H1 (cell line): ENCODE results near the gene NKPD1. TPM values are rescaled to one million over a fixed set of nuclear protein-coding genes. Genes with fewer than 3 reads are reported as not detected.

Experiments used
- CTCF ChIA-PET: fragments of 300-600 bp; sonication (Branson Sonifier 250); formaldehyde crosslinking; loops from one replicate; lab custom pipeline; 2021; ENCODE audit not compliant: partially characterized antibody; lab: Charles Lee
- POLR2A ChIA-PET: fragments of 300-600 bp; sonication (Branson Sonifier 250); formaldehyde crosslinking; loops from one replicate; lab custom pipeline; 2021; ENCODE audit warnings: inconsistent platforms; ENCODE audit not compliant: partially characterized antibody; lab: Charles Lee
- DNase-seq, 2 experiments: peaks; one replicate each; pipeline versions ENCODE4 v3.0.0 to v3.0.0-alpha.2; 2010 to 2022; ENCODE audit warnings: low spot score in 2 of 2, low read depth in 1 of 2, mixed read lengths in 1 of 2
- FAIRE-seq: peaks from 2 replicates; lab custom pipeline; 2011; peaks lifted over from hg19 to GRCh38; lab: Jason Lieb, UNC
- H2AFZ ChIP-seq: 2 replicates; pipeline ENCODE4 v1.8.1; 2012; ENCODE audit warnings: low read length, inconsistent platforms
- H2AK5ac ChIP-seq: 2 replicates; pipeline ENCODE4 v1.6.1; 2013; ENCODE audit warnings: low read depth, low read length
- H2BK120ac ChIP-seq: replicated peaks from 2 replicates; pipeline ENCODE3; 2013; ENCODE audit warnings: low read depth, low read length, inconsistent platforms
- H2BK12ac ChIP-seq: 2 replicates; pipeline ENCODE4 v1.6.1; 2013; ENCODE audit warnings: low read depth, low read length
- H2BK15ac ChIP-seq: 2 replicates; pipeline ENCODE4 v1.6.1; 2013; ENCODE audit warnings: low read length
- H2BK20ac ChIP-seq: 2 replicates; pipeline ENCODE4 v1.6.1; 2013; ENCODE audit warnings: low read length
- H2BK5ac ChIP-seq: 2 replicates; pipeline ENCODE4 v1.6.1; 2013; ENCODE audit warnings: low read depth, low read length
- H3K14ac ChIP-seq: 2 replicates; pipeline ENCODE4 v1.6.1; 2013; ENCODE audit warnings: inconsistent platforms; ENCODE audit not compliant: insufficient read length
- H3K18ac ChIP-seq: 2 replicates; pipeline ENCODE4 v1.6.1; 2013; ENCODE audit warnings: low read length; ENCODE audit errors: extremely low read depth
- H3K23ac ChIP-seq: 2 replicates; pipeline ENCODE4 v1.6.1; 2013; ENCODE audit warnings: inconsistent platforms; ENCODE audit not compliant: insufficient read length
- H3K23me2 ChIP-seq: 2 replicates; pipeline ENCODE4 v1.6.1; 2013; ENCODE audit warnings: low read depth, low read length
- H3K27ac ChIP-seq: 2 replicates; pipeline ENCODE4 v1.6.1; 2011; ENCODE audit warnings: low read depth, low read length, inconsistent platforms
- H3K27me3 ChIP-seq, 4 experiments: replicated peaks in 1 of 4; 1 replicate in 1 of 4; 2 replicates in 3 of 4; pipeline versions ENCODE4 v1.6.1 to v1.8.1; 2011 to 2013; ENCODE audit warnings: low read length in 3 of 4, mild to moderate bottlenecking in 3 of 4, inconsistent platforms in 2 of 4, mixed read lengths in 2 of 4, moderate library complexity in 1 of 4; ENCODE audit not compliant: control insufficient read depth in 3 of 4, insufficient read depth in 3 of 4; ENCODE audit errors: extremely low read depth in 1 of 4
- H3K36me3 ChIP-seq, 4 experiments: 2 replicates each; pipeline versions ENCODE4 v1.6.1 to v1.8.1; 2011 to 2013; ENCODE audit warnings: mild to moderate bottlenecking in 4 of 4, low read length in 3 of 4, moderate library complexity in 2 of 4, control low read depth in 1 of 4, inconsistent platforms in 1 of 4; ENCODE audit not compliant: insufficient read depth in 4 of 4, control insufficient read depth in 2 of 4
- H3K4ac ChIP-seq: replicated peaks from 2 replicates; pipeline ENCODE3; 2013; ENCODE audit warnings: low read length, low read depth, mixed read lengths, inconsistent platforms; ENCODE audit not compliant: insufficient read length
- H3K4me1 ChIP-seq, 4 experiments: replicated peaks in 1 of 4; 1 replicate in 1 of 4; 2 replicates in 3 of 4; pipeline versions ENCODE4 v1.6.1 to v1.8.1; 2011 to 2013; ENCODE audit warnings: low read length in 3 of 4, inconsistent platforms in 2 of 4, mixed read lengths in 1 of 4; ENCODE audit not compliant: insufficient read depth in 4 of 4, control insufficient read depth in 3 of 4
- H3K4me2 ChIP-seq, 2 experiments: 2 replicates each; pipeline versions ENCODE4 v1.6.1 to v1.8.1; 2011 to 2013; ENCODE audit warnings: low read depth in 2 of 2, low read length in 2 of 2, control low read depth in 1 of 2, inconsistent platforms in 1 of 2, mild to moderate bottlenecking in 1 of 2; ENCODE audit not compliant: insufficient read depth in 1 of 2
- H3K4me3 ChIP-seq, 4 experiments: fragments of 200-600, 300-600 bp in 1 of 4; sonication (generic), shearing (Covaris generic), sonication (Bioruptor Twin) in 1 of 4; 2 replicates each; pipeline versions ENCODE4 v1.5.1 to v1.8.1; 2011 to 2016; ENCODE audit warnings: low read length in 4 of 4, low read depth in 3 of 4, control low read depth in 2 of 4, inconsistent platforms in 2 of 4, mild to moderate bottlenecking in 2 of 4, mixed read lengths in 1 of 4, moderate library complexity in 1 of 4; ENCODE audit not compliant: insufficient read depth in 2 of 4; ENCODE audit errors: extremely low read depth in 1 of 4
- H3K56ac ChIP-seq: replicated peaks from 2 replicates; pipeline ENCODE3; 2013; ENCODE audit warnings: low read depth, mild to moderate bottlenecking, mixed read lengths, low read length, inconsistent platforms; ENCODE audit not compliant: insufficient read length
- H3K79me1 ChIP-seq: 2 replicates; pipeline ENCODE4 v1.6.1; 2013; ENCODE audit warnings: low read depth, low read length, control low read depth
- H3K79me2 ChIP-seq, 2 experiments: 2 replicates each; pipeline versions ENCODE4 v1.6.1 to v1.8.1; 2012 to 2013; ENCODE audit warnings: low read length in 2 of 2, mild to moderate bottlenecking in 2 of 2, inconsistent platforms in 1 of 2; ENCODE audit not compliant: insufficient read depth in 2 of 2, control insufficient read depth in 1 of 2
- H3K9ac ChIP-seq, 4 experiments: replicated peaks in 1 of 4; 1 replicate in 1 of 4; 2 replicates in 3 of 4; pipeline versions ENCODE4 v1.6.1 to v1.8.1; 2011 to 2013; ENCODE audit warnings: low read depth in 3 of 4, low read length in 3 of 4, control low read depth in 2 of 4, mild to moderate bottlenecking in 2 of 4, moderate library complexity in 2 of 4, inconsistent platforms in 1 of 4; ENCODE audit errors: extremely low read depth in 1 of 4
- H3K9me3 ChIP-seq, 2 experiments: 2 replicates each; pipeline versions ENCODE4 v1.6.1 to v1.8.1; 2012 to 2013; ENCODE audit warnings: mild to moderate bottlenecking in 2 of 2, moderate library complexity in 2 of 2, control low read depth in 1 of 2, inconsistent platforms in 1 of 2, low read depth in 1 of 2, low read length in 1 of 2, mixed read lengths in 1 of 2; ENCODE audit not compliant: insufficient read depth in 2 of 2
- H4K20me1 ChIP-seq, 2 experiments: replicated peaks in 1 of 2; 2 replicates each; pipeline versions ENCODE3 to v1.8.1; 2011 to 2013; ENCODE audit warnings: inconsistent platforms in 2 of 2, low read length in 2 of 2, mild to moderate bottlenecking in 1 of 2; ENCODE audit not compliant: insufficient read depth in 2 of 2, control insufficient read depth in 1 of 2
- H4K5ac ChIP-seq: 2 replicates; pipeline ENCODE4 v1.6.1; 2013; ENCODE audit warnings: low read length, low read depth, mixed read lengths, inconsistent platforms; ENCODE audit not compliant: insufficient read length
- H4K8ac ChIP-seq: 2 replicates; pipeline ENCODE4 v1.8.0; 2013; ENCODE audit warnings: mild to moderate bottlenecking, moderate library complexity, low read length, inconsistent platforms; ENCODE audit not compliant: insufficient read depth; ENCODE audit errors: extremely low read depth
- H4K91ac ChIP-seq: replicated peaks from 2 replicates; pipeline ENCODE3; 2013; ENCODE audit warnings: low read length, mixed read lengths, inconsistent platforms; ENCODE audit not compliant: insufficient read length
- CBX5 ChIP-seq: fragments of 300-800, 300-1000 bp; sonication (generic); IDR thresholded peaks from 2 replicates; pipeline ENCODE4 v1.7.1; 2016; ENCODE audit warnings: antibody characterized with exemption, low read length, low read depth
- CHD2 ChIP-seq: IDR thresholded peaks from 2 replicates; pipeline ENCODE4 v1.6.1; 2012; ENCODE audit warnings: low read length, improper control_type of control experiment
- CTBP2 ChIP-seq: IDR thresholded peaks from 2 replicates; pipeline ENCODE4 v1.7.0; 2011; ENCODE audit warnings: borderline replicate concordance, mild to moderate bottlenecking, moderate library complexity, mixed read lengths, low read length; ENCODE audit not compliant: insufficient read depth, insufficient read length
- RAD21 ChIP-seq, 2 experiments: IDR thresholded peaks in 1 of 2; conservative IDR thresholded peaks in 1 of 2; 2 replicates each; pipeline ENCODE4 v1.6.1; 2011; ENCODE audit warnings: low read depth in 2 of 2, low read length in 2 of 2, improper control_type of control experiment in 1 of 2, inconsistent platforms in 1 of 2, mild to moderate bottlenecking in 1 of 2, moderate library complexity in 1 of 2
- RBBP5 ChIP-seq: IDR thresholded peaks from 2 replicates; pipeline ENCODE4 v1.7.1; 2012; ENCODE audit warnings: low read depth, mild to moderate bottlenecking, inconsistent platforms, low read length, moderate library complexity, borderline replicate concordance
- SP4 ChIP-seq: IDR thresholded peaks from 2 replicates; pipeline ENCODE4 v1.6.1; 2012; ENCODE audit warnings: low read length, inconsistent platforms
- SRF ChIP-seq: IDR thresholded peaks from 2 replicates; pipeline ENCODE4 v1.6.1; 2011; ENCODE audit warnings: mild to moderate bottlenecking, low read depth, low read length, moderate library complexity
- TAF7 ChIP-seq: optimal IDR thresholded peaks from 2 replicates; pipeline ENCODE3; 2011; ENCODE audit warnings: low read depth, mild to moderate bottlenecking, inconsistent platforms, low read length, moderate library complexity, borderline replicate concordance
- ZNF274 ChIP-seq: IDR thresholded peaks from 2 replicates; pipeline ENCODE4 v1.7.0; 2012; ENCODE audit warnings: low read length, borderline replicate concordance; ENCODE audit errors: extremely low read depth
- WGBS, 2 experiments: shearing (Covaris generic) in 1 of 2; methylation state at CpG; one replicate each; pipeline versions ENCODE4 v1.1.6 to v1.1.7; 2013 to 2015; ENCODE audit warnings: low lambda C conversion rate in 2 of 2, mixed read lengths in 2 of 2, inconsistent platforms in 1 of 2, low coverage in 1 of 2, missing lambda C conversion rate in 1 of 2; ENCODE audit not compliant: insufficient replicate concordance in 2 of 2, insufficient coverage in 1 of 2, insufficient read length in 1 of 2; ENCODE audit errors: extremely low coverage in 1 of 2, missing lambda C conversion rate in 1 of 2; 5-methylcytosine and 5-hydroxymethylcytosine counted together
- polyA plus RNA-seq, 7 experiments: library from polyadenylated mRNA; depleted of rRNA in 3 of 7; stranded (reverse) in 5 of 7; unstranded in 2 of 7; fragments of >200 nt in 5 of 7; fragments of 200-250 nt in 2 of 7; gene quantifications; 1 replicate in 5 of 7; 2 replicates in 1 of 7; 4 replicates in 1 of 7; pipeline versions ENCODE4 v1.2.1 to v1.2.3, GENCODE V29; 2011 to 2013; ENCODE audit warnings: missing spikeins in 2 of 7, mixed read lengths in 2 of 7
- total RNA-seq: library from RNA; stranded (reverse); fragmentation: NEBNext Ultra II Directional; extraction: Animal tissue kit (Norgen Biotek cat#: 25700); gene quantifications from 2 replicates; pipeline ENCODE4 v1.2.1, GENCODE V29; 2021
- TF ChIP-seq, protein P1 (sequence below): IDR thresholded peaks from 2 replicates; pipeline ENCODE4 v1.6.1; 2012; ENCODE audit warnings: low read length, inconsistent platforms

NKPD1 gene
- total and polyA plus RNA-seq, 2 of the 8 experiments (the other 6 are each of a cell fraction or from before 2014, with no cell fraction given), result 0.30 to 0.39 TPM

DNA sequence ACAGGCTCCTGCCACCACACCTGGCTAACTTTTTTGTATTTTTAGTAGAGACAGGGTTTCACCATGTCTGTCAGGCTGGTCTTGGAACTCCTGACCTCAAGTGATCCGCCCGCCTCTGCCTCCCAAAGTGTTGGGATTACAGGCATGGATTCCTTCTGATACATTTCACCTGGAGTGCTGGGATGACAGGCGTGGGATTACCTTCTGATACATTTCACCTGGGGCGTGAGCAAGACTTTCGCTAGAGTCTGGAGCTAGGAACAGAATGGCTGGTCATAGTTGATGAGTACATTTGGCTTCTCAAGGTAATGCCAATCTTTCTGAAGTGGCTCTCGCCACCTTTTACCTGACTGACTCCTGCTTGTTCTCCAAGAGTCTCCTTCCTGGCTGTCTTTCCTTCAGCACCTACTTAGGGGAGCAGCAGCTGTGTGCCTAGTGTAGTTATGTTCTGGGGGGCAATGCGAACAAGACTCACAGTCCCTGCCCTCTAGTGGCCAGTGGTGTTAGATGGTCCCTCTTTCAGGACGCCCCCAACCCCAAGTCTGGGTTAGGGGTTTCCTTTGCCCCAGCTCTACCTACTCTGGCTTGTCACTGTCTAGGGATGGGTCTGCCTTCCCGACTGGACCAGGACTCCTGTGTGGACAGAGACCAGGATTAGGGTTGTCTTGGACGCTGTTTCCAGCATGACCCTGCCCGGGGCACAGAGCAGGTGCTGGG is 48.5 kb downstream of the NKPD1 start:
- H3K4ac ChIP-seq, result no peak overlapping the region
- peaks cover 37% of the 10 kb centered on the region for H3K79me1 ChIP-seq
- no peak overlapping the region for H2BK15ac ChIP-seq
- H4K91ac ChIP-seq, result no peak overlapping the region
- peaks cover 0 to 16% (median 4%) of the 10 kb centered on the region in 4 experiments; a peak in 6 of 7 replicates for H3K4me1 ChIP-seq
- no peak overlapping the region for H2BK120ac ChIP-seq
- no peak for DNase-seq
- no peaks in the 10 kb centered on the region for H3K36me3 ChIP-seq
- H3K18ac ChIP-seq, result no peak overlapping the region
- no peak overlapping the region for H2BK20ac ChIP-seq
- no peak overlapping the region for H3K56ac ChIP-seq
- no peak overlapping the region for H3K4me2 ChIP-seq
- H3K23ac ChIP-seq, result no peak overlapping the region
- H3K4me3 ChIP-seq, result no peak overlapping the region
- no peak overlapping the region for H2AFZ ChIP-seq
- WGBS, 2 experiments, result 91% methylated on average over 11 of the region's 11 CpGs; no CpG with 5 or more reads in 1 of the 2 experiments
- H2AK5ac ChIP-seq, result no peak overlapping the region
- H4K8ac ChIP-seq, result no peak overlapping the region
- H2BK5ac ChIP-seq, result no peak overlapping the region
- H2BK12ac ChIP-seq, result no peak overlapping the region
- no peak for FAIRE-seq
- no peak overlapping the region for H3K14ac ChIP-seq
- peaks cover 32 to 34% of the 10 kb centered on the region in 2 experiments for H4K20me1 ChIP-seq
- no peak overlapping the region for H3K27ac ChIP-seq
- H3K9me3 ChIP-seq, result no peaks in the 10 kb centered on the region
- POLR2A ChIA-PET, result interaction anchor here (0.7 to 2.6 kb wide), 6 partner anchors 9 to 33 kb away, joined by 3 to 6 read pairs (median 5); partner anchors contain the start of genes GEMIN7 and PPP1R37
- 0 out of 7 replicates have a peak overlapping the region, but pooled peaks of 1 of the 4 experiments have one; percentile 2 for H3K9ac ChIP-seq
- no peaks in the 10 kb centered on the region for H3K23me2 ChIP-seq
- H3K79me2 ChIP-seq, result peaks cover 6 to 87% of the 10 kb centered on the region in 2 experiments
- CTCF ChIA-PET, result interaction anchor here (0.6 to 8.6 kb wide), 6 partner anchors 10 to 258 kb away, joined by 3 to 73 read pairs (median 8); no protein-coding TSS in a partner anchor
- no peak overlapping the region for H4K5ac ChIP-seq
- no peaks in the 10 kb centered on the region for H3K27me3 ChIP-seq
- TF ChIP-seq RAD21 (IDR thresholded peaks at IDR 0.05 in 1 of 2, conservative IDR thresholded peaks at IDR 0.05 in 1 of 2; ENCODE audit: low read depth in 2 of 2, low read length in 2 of 2) (no peak), CBX5 (no peak), SRF (no peak), CHD2 (no peak), TAF7 (no peak), CTBP2 (no peak), ZNF274 (no peak), RBBP5 (no peak), SP4 (no peak)
- TF ChIP-seq, protein P1, sequence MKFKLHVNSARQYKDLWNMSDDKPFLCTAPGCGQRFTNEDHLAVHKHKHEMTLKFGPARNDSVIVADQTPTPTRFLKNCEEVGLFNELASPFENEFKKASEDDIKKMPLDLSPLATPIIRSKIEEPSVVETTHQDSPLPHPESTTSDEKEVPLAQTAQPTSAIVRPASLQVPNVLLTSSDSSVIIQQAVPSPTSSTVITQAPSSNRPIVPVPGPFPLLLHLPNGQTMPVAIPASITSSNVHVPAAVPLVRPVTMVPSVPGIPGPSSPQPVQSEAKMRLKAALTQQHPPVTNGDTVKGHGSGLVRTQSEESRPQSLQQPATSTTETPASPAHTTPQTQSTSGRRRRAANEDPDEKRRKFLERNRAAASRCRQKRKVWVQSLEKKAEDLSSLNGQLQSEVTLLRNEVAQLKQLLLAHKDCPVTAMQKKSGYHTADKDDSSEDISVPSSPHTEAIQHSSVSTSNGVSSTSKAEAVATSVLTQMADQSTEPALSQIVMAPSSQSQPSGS, result no peak
